Measurements from ENCODE around the gene ZNF25. TPM values are rescaled to one million over a fixed set of nuclear protein-coding genes. Genes with fewer than 3 reads are reported as not detected.
"Not testable (repeated sequence)": the region's sequence is repeated elsewhere in the genome, so short reads cannot be mapped to it uniquely, and the experiment has no call there.

ZNF25 gene
- total RNA-seq, 1 donor: 16.6 TPM

GRCh38 chr10:38003026-38003425 lies 26.6 kb upstream of the ZNF25 start:
- no peak overlapping the region for H3K27ac ChIP-seq (ENCODE audit: low read depth, low read length)
- H3K4me1 ChIP-seq (ENCODE audit: insufficient read depth, low read length): no peaks in the 10 kb centered on the region
- H3K36me3 ChIP-seq (ENCODE audit: insufficient read depth, low read length): no peaks in the 10 kb centered on the region
- DNase-seq (ENCODE audit: insufficient read length, low spot score, missing footprints): no peak
- no peaks in the 10 kb centered on the region for H3K9me3 ChIP-seq (ENCODE audit: low read depth, low read length)
- no peaks in the 10 kb centered on the region for H4K20me1 ChIP-seq (ENCODE audit: insufficient read depth, low read length)
- no peaks in the 10 kb centered on the region for H3K27me3 ChIP-seq (ENCODE audit: insufficient read depth, low read length)
- H3K4me2 ChIP-seq (ENCODE audit: insufficient read depth, low read length): no peak overlapping the region
- H2AFZ ChIP-seq (ENCODE audit: low read length): no peak overlapping the region
- H3K4me3 ChIP-seq (ENCODE audit: insufficient read depth, low read length): no peak overlapping the region
- no peaks in the 10 kb centered on the region for H3K79me2 ChIP-seq (ENCODE audit: insufficient read depth, low read length)
- TF ChIP-seq, protein P1, sequence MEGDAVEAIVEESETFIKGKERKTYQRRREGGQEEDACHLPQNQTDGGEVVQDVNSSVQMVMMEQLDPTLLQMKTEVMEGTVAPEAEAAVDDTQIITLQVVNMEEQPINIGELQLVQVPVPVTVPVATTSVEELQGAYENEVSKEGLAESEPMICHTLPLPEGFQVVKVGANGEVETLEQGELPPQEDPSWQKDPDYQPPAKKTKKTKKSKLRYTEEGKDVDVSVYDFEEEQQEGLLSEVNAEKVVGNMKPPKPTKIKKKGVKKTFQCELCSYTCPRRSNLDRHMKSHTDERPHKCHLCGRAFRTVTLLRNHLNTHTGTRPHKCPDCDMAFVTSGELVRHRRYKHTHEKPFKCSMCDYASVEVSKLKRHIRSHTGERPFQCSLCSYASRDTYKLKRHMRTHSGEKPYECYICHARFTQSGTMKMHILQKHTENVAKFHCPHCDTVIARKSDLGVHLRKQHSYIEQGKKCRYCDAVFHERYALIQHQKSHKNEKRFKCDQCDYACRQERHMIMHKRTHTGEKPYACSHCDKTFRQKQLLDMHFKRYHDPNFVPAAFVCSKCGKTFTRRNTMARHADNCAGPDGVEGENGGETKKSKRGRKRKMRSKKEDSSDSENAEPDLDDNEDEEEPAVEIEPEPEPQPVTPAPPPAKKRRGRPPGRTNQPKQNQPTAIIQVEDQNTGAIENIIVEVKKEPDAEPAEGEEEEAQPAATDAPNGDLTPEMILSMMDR (IDR thresholded peaks at IDR 0.05; ENCODE audit: extremely low read depth, low read depth, low read length): no peak

DNA sequence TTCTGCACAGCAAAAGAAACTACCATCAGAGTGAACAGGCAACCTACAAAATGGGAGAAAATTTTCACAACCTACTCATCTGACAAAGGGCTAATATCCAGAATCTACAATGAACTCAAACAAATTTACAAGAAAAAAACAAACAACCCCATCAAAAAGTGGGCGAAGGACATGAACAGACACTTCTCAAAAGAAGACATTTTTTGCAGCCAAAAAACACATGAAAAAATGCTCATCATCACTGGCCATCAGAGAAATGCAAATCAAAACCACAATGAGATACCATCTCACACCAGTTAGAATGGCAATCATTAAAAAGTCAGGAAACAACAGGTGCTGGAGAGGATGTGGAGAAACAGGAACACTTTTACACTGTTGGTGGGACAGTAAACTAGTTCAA lies 24.0 kb upstream of the ZNF25 start:
- not testable (repeated sequence) for H3K36me3 ChIP-seq (ENCODE audit: insufficient read depth, low read length); DNase-seq (ENCODE audit: insufficient read length, low spot score, missing footprints); H2AFZ ChIP-seq (ENCODE audit: low read length); H3K27me3 ChIP-seq (ENCODE audit: insufficient read depth, low read length); H3K4me1 ChIP-seq (ENCODE audit: insufficient read depth, low read length); H3K9me3 ChIP-seq (ENCODE audit: low read depth, low read length); H3K4me2 ChIP-seq (ENCODE audit: insufficient read depth, low read length); H3K4me3 ChIP-seq (ENCODE audit: insufficient read depth, low read length); H3K27ac ChIP-seq (ENCODE audit: low read depth, low read length); H4K20me1 ChIP-seq (ENCODE audit: insufficient read depth, low read length); H3K79me2 ChIP-seq (ENCODE audit: insufficient read depth, low read length)

DNA sequence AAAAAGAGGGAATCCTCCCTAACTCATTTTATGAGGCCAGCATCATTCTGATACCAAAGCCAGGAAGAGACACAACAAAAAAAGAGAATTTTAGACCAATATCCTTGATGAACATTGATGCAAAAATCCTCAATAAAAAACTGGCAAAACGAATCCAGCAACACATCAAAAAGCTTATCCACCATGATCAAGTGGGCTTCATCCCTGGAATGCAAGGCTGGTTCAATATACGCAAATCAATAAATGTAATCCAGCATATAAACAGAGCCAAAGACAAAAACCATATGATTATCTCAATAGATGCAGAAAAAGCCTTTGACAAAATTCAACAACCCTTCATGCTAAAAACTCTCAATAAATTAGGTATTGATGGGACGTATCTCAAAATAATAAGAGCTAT lies 22.5 kb upstream of the ZNF25 start:
- not testable (repeated sequence) for H3K9me3 ChIP-seq (ENCODE audit: low read depth, low read length); DNase-seq (ENCODE audit: insufficient read length, low spot score, missing footprints); H3K27ac ChIP-seq (ENCODE audit: low read depth, low read length); H3K4me3 ChIP-seq (ENCODE audit: insufficient read depth, low read length); H3K36me3 ChIP-seq (ENCODE audit: insufficient read depth, low read length); H4K20me1 ChIP-seq (ENCODE audit: insufficient read depth, low read length); H3K27me3 ChIP-seq (ENCODE audit: insufficient read depth, low read length); H2AFZ ChIP-seq (ENCODE audit: low read length); H3K79me2 ChIP-seq (ENCODE audit: insufficient read depth, low read length); H3K4me1 ChIP-seq (ENCODE audit: insufficient read depth, low read length); H3K4me2 ChIP-seq (ENCODE audit: insufficient read depth, low read length)

GRCh38 chr10:37992083-37992482 lies 15.6 kb upstream of the ZNF25 start:
- Histone ChIP-seq H3K4me1 (ENCODE audit: insufficient read depth, low read length) (no peaks in the 10 kb centered on the region), H3K27ac (ENCODE audit: low read depth, low read length) (no peak overlapping the region), H3K9me3 (ENCODE audit: low read depth, low read length) (no peaks in the 10 kb centered on the region), H3K4me2 (ENCODE audit: insufficient read depth, low read length) (no peak overlapping the region), H2AFZ (ENCODE audit: low read length) (no peak overlapping the region), H3K36me3 (ENCODE audit: insufficient read depth, low read length) (no peaks in the 10 kb centered on the region), H3K27me3 (ENCODE audit: insufficient read depth, low read length) (no peaks in the 10 kb centered on the region), H3K4me3 (ENCODE audit: insufficient read depth, low read length) (no peak overlapping the region), H3K79me2 (ENCODE audit: insufficient read depth, low read length) (no peaks in the 10 kb centered on the region), H4K20me1 (ENCODE audit: insufficient read depth, low read length) (no peaks in the 10 kb centered on the region)
- TF ChIP-seq, protein P1 (IDR thresholded peaks at IDR 0.05; ENCODE audit: extremely low read depth, low read depth, low read length): peak; percentile 12
- DNase-seq (ENCODE audit: insufficient read length, low spot score, missing footprints): no peak

DNA sequence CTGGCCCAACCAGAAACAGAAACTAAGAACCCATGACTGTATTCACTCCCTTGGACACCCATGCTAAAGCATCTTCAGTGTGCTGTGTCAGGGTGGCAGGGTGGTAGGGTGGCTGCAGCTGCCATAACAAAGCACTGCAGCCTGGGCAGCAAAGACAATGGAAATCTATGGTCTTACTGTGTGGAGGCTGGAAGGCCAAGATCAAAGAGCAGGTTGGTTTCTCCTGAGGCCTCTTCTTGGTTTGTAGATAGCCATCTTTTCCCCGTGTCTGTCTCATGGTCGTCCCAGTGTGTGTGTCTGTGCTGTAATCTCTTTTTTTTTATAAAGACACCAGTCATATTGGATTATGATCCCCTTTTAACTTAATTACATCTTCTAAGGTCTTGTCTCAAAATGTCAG lies 15.2 kb upstream of the ZNF25 start:
- Histone ChIP-seq H4K20me1 (ENCODE audit: insufficient read depth, low read length) (no peaks in the 10 kb centered on the region), H3K36me3 (ENCODE audit: insufficient read depth, low read length) (no peaks in the 10 kb centered on the region), H3K9me3 (ENCODE audit: low read depth, low read length) (no peaks in the 10 kb centered on the region), H3K4me1 (ENCODE audit: insufficient read depth, low read length) (no peaks in the 10 kb centered on the region), H3K27me3 (ENCODE audit: insufficient read depth, low read length) (no peaks in the 10 kb centered on the region), H3K4me2 (ENCODE audit: insufficient read depth, low read length) (no peak overlapping the region), H3K79me2 (ENCODE audit: insufficient read depth, low read length) (no peaks in the 10 kb centered on the region), H3K27ac (ENCODE audit: low read depth, low read length) (no peak overlapping the region), H3K4me3 (ENCODE audit: insufficient read depth, low read length) (no peak overlapping the region), H2AFZ (ENCODE audit: low read length) (no peak overlapping the region)
- no peak for DNase-seq (ENCODE audit: insufficient read length, low spot score, missing footprints)
- TF ChIP-seq, protein P1 (IDR thresholded peaks at IDR 0.05; ENCODE audit: extremely low read depth, low read depth, low read length): no peak

All from osteoblast (primary cell).